ENCODE results near the gene IQSEC3.
A peak's percentile ranks its signal among the peaks of the same experiment; 100 is the strongest.

IQSEC3 gene

GRCh38 chr12:218221-218620 is 151.7 kb downstream of the IQSEC3 start:
- Histone ChIP-seq H3K23ac (ENCODE audit: low read depth, low read length, poor library complexity) (no peak overlapping the region), H3K27me3 (ENCODE audit: control insufficient read depth in 3 of 3, insufficient read depth in 3 of 3, low read depth in 1 of 3, low read length in 3 of 3) (peaks cover 0 to 45% (median 0%) of the 10 kb centered on the region in 3 experiments), H3K18ac (ENCODE audit: low read length) (peak overlapping the region; percentile 33), H3K27ac (replicated peaks; ENCODE audit: low read length) (no peak overlapping the region), H3K4me3 (ENCODE audit: low read length in 2 of 2) (no peak overlapping the region), H3K4ac (ENCODE audit: low read length) (no peak overlapping the region), H4K91ac (ENCODE audit: low read depth, low read length, poor library complexity) (no peak overlapping the region), H3K9me3 (replicated peaks in 1 of 2; ENCODE audit: control insufficient read depth in 2 of 2, insufficient read depth in 1 of 2, low read depth in 1 of 2, low read length in 2 of 2) (peaks cover 0 to 1% of the 10 kb centered on the region in 2 donors), H4K8ac (ENCODE audit: low read depth, low read length) (no peak overlapping the region), H2AK5ac (ENCODE audit: low read depth, low read length) (no peak overlapping the region), H3K36me3 (replicated peaks in 1 of 2; ENCODE audit: control insufficient read depth in 2 of 2, insufficient read depth in 2 of 2, low read length in 2 of 2) (no peaks in the 10 kb centered on the region), H3K79me1 (ENCODE audit: low read depth, low read length) (no peaks in the 10 kb centered on the region), H2AFZ (ENCODE audit: low read length) (no peak overlapping the region), H3K9ac (ENCODE audit: low read depth, low read length, poor library complexity) (peak overlapping the region; percentile 71), H2BK120ac (ENCODE audit: low read depth, low read length) (no peak overlapping the region), H3K4me2 (ENCODE audit: insufficient read depth, low read length, poor library complexity, severe bottlenecking) (no peak overlapping the region), H3K14ac (ENCODE audit: low read length) (no peak overlapping the region), H3K4me1 (ENCODE audit: control insufficient read depth in 2 of 2, insufficient read depth in 1 of 2, low read depth in 1 of 2, low read length in 2 of 2) (peaks cover 6 to 23% of the 10 kb centered on the region in 2 donors), H2BK15ac (ENCODE audit: low read length) (peak overlapping the region; percentile 43), H2BK12ac (ENCODE audit: low read length) (no peak overlapping the region), H2BK5ac (ENCODE audit: low read length) (no peak overlapping the region)
- no CpG with 5 or more reads among the region's 5 CpGs for WGBS, 2 donors (ENCODE audit: extremely low coverage in 2 of 2, insufficient read length in 2 of 2, insufficient replicate concordance in 1 of 2)
- DNase-seq (ENCODE audit: low spot score) = no peak

- peaks cover 0 to 1% of the 10 kb centered on the region in 2 donors for H3K9me3 ChIP-seq (replicated peaks in 1 of 2; ENCODE audit: control insufficient read depth in 2 of 2, insufficient read depth in 1 of 2, low read depth in 1 of 2, low read length in 2 of 2)
- H4K8ac ChIP-seq (ENCODE audit: low read depth, low read length) = no peak overlapping the region
- no CpG with 5 or more reads among the region's 30 CpGs for WGBS, 2 donors (ENCODE audit: extremely low coverage in 2 of 2, insufficient read length in 2 of 2, insufficient replicate concordance in 1 of 2)
- H3K27ac ChIP-seq (replicated peaks; ENCODE audit: low read length) = no peak overlapping the region
- H2BK5ac ChIP-seq (ENCODE audit: low read length) = no peak overlapping the region
- DNase-seq (ENCODE audit: low spot score) = no peak
- no peak overlapping the region for H4K91ac ChIP-seq (ENCODE audit: low read depth, low read length, poor library complexity)
- peak overlapping the region; percentile 2 for H2BK15ac ChIP-seq (ENCODE audit: low read length)
- H2AK5ac ChIP-seq (ENCODE audit: low read depth, low read length) = peak overlapping the region; percentile 19
- H3K4me3 ChIP-seq (ENCODE audit: low read length in 2 of 2) = no peak overlapping the region
- H2AFZ ChIP-seq (ENCODE audit: low read length) = no peak overlapping the region
- H3K18ac ChIP-seq (ENCODE audit: low read length) = peak overlapping the region; percentile 24
- no peak overlapping the region for H3K14ac ChIP-seq (ENCODE audit: low read length)
- peaks cover 0 to 16% of the 10 kb centered on the region in 2 donors for H3K4me1 ChIP-seq (ENCODE audit: control insufficient read depth in 2 of 2, insufficient read depth in 1 of 2, low read depth in 1 of 2, low read length in 2 of 2)
- no peak overlapping the region for H2BK120ac ChIP-seq (ENCODE audit: low read depth, low read length)
- no peak overlapping the region for H3K23ac ChIP-seq (ENCODE audit: low read depth, low read length, poor library complexity)
- H2BK12ac ChIP-seq (ENCODE audit: low read length) = no peak overlapping the region
- H3K4ac ChIP-seq (ENCODE audit: low read length) = no peak overlapping the region
- no peak overlapping the region for H3K4me2 ChIP-seq (ENCODE audit: insufficient read depth, low read length, poor library complexity, severe bottlenecking)
- peaks cover 0 to 42% (median 0%) of the 10 kb centered on the region in 3 experiments for H3K27me3 ChIP-seq (ENCODE audit: control insufficient read depth in 3 of 3, insufficient read depth in 3 of 3, low read depth in 1 of 3, low read length in 3 of 3)
- no peaks in the 10 kb centered on the region for H3K79me1 ChIP-seq (ENCODE audit: low read depth, low read length)
- H3K36me3 ChIP-seq (replicated peaks in 1 of 2; ENCODE audit: control insufficient read depth in 2 of 2, insufficient read depth in 2 of 2, low read length in 2 of 2) = no peaks in the 10 kb centered on the region
- H3K9ac ChIP-seq (ENCODE audit: low read depth, low read length, poor library complexity) = no peak overlapping the region
Measured at GRCh38 chr12:218728-219590, 152.4 kb downstream of the IQSEC3 start.

GRCh38 chr12:219891-220352 is 153.4 kb downstream of the IQSEC3 start:
- Histone ChIP-seq H4K91ac (ENCODE audit: low read depth, low read length, poor library complexity) (no peak overlapping the region), H3K79me1 (ENCODE audit: low read depth, low read length) (no peaks in the 10 kb centered on the region), H3K36me3 (replicated peaks in 1 of 2; ENCODE audit: control insufficient read depth in 2 of 2, insufficient read depth in 2 of 2, low read length in 2 of 2) (no peaks in the 10 kb centered on the region), H3K9ac (ENCODE audit: low read depth, low read length, poor library complexity) (no peak overlapping the region), H2BK5ac (ENCODE audit: low read length) (no peak overlapping the region), H3K4ac (ENCODE audit: low read length) (no peak overlapping the region), H3K27ac (replicated peaks; ENCODE audit: low read length) (no peak overlapping the region), H4K8ac (ENCODE audit: low read depth, low read length) (peak overlapping the region; percentile 30), H3K9me3 (replicated peaks in 1 of 2; ENCODE audit: control insufficient read depth in 2 of 2, insufficient read depth in 1 of 2, low read depth in 1 of 2, low read length in 2 of 2) (peaks cover 0 to 1% of the 10 kb centered on the region in 2 donors), H3K14ac (ENCODE audit: low read length) (no peak overlapping the region), H3K4me2 (ENCODE audit: insufficient read depth, low read length, poor library complexity, severe bottlenecking) (peak overlapping the region; percentile 24), H2BK15ac (ENCODE audit: low read length) (no peak overlapping the region), H2BK120ac (ENCODE audit: low read depth, low read length) (no peak overlapping the region), H3K4me1 (ENCODE audit: control insufficient read depth in 2 of 2, insufficient read depth in 1 of 2, low read depth in 1 of 2, low read length in 2 of 2) (peaks cover 0 to 10% of the 10 kb centered on the region in 2 donors), H3K23ac (ENCODE audit: low read depth, low read length, poor library complexity) (no peak overlapping the region), H3K27me3 (ENCODE audit: control insufficient read depth in 3 of 3, insufficient read depth in 3 of 3, low read depth in 1 of 3, low read length in 3 of 3) (peaks cover 0 to 43% (median 0%) of the 10 kb centered on the region in 3 experiments), H3K18ac (ENCODE audit: low read length) (peak overlapping the region; percentile 12), H2AFZ (ENCODE audit: low read length) (no peak overlapping the region), H2BK12ac (ENCODE audit: low read length) (no peak overlapping the region), H3K4me3 (ENCODE audit: low read length in 2 of 2) (no peak overlapping the region), H2AK5ac (ENCODE audit: low read depth, low read length) (peak overlapping the region; percentile 13)
- WGBS, 2 donors (ENCODE audit: extremely low coverage in 2 of 2, insufficient read length in 2 of 2, insufficient replicate concordance in 1 of 2) = no CpG with 5 or more reads among the region's 17 CpGs
- DNase-seq (ENCODE audit: low spot score) = peak; percentile 67

GRCh38 chr12:220491-220890 is 153.9 kb downstream of the IQSEC3 start:
- Histone ChIP-seq H3K9me3 (replicated peaks in 1 of 2; ENCODE audit: control insufficient read depth in 2 of 2, insufficient read depth in 1 of 2, low read depth in 1 of 2, low read length in 2 of 2) (peaks cover 0 to 1% of the 10 kb centered on the region in 2 donors), H3K9ac (ENCODE audit: low read depth, low read length, poor library complexity) (peak overlapping the region; percentile 65), H2BK5ac (ENCODE audit: low read length) (no peak overlapping the region), H3K14ac (ENCODE audit: low read length) (no peak overlapping the region), H3K27me3 (ENCODE audit: control insufficient read depth in 3 of 3, insufficient read depth in 3 of 3, low read depth in 1 of 3, low read length in 3 of 3) (peaks cover 0 to 39% (median 0%) of the 10 kb centered on the region in 3 experiments), H3K4me1 (ENCODE audit: control insufficient read depth in 2 of 2, insufficient read depth in 1 of 2, low read depth in 1 of 2, low read length in 2 of 2) (peaks cover 0 to 10% of the 10 kb centered on the region in 2 donors), H2AK5ac (ENCODE audit: low read depth, low read length) (peak overlapping the region; percentile 13), H3K4me2 (ENCODE audit: insufficient read depth, low read length, poor library complexity, severe bottlenecking) (no peak overlapping the region), H2BK15ac (ENCODE audit: low read length) (peak overlapping the region; percentile 70), H3K4me3 (ENCODE audit: low read length in 2 of 2) (no peak overlapping the region), H4K8ac (ENCODE audit: low read depth, low read length) (no peak overlapping the region), H3K18ac (ENCODE audit: low read length) (peak overlapping the region; percentile 82), H2AFZ (ENCODE audit: low read length) (no peak overlapping the region), H3K36me3 (replicated peaks in 1 of 2; ENCODE audit: control insufficient read depth in 2 of 2, insufficient read depth in 2 of 2, low read length in 2 of 2) (no peaks in the 10 kb centered on the region), H3K79me1 (ENCODE audit: low read depth, low read length) (no peaks in the 10 kb centered on the region), H2BK120ac (ENCODE audit: low read depth, low read length) (no peak overlapping the region), H3K23ac (ENCODE audit: low read depth, low read length, poor library complexity) (no peak overlapping the region), H2BK12ac (ENCODE audit: low read length) (peak overlapping the region; percentile 86), H3K27ac (replicated peaks; ENCODE audit: low read length) (no peak overlapping the region), H3K4ac (ENCODE audit: low read length) (no peak overlapping the region), H4K91ac (ENCODE audit: low read depth, low read length, poor library complexity) (peak overlapping the region; percentile 82)
- no CpG with 5 or more reads among the region's 6 CpGs for WGBS, 2 donors (ENCODE audit: extremely low coverage in 2 of 2, insufficient read length in 2 of 2, insufficient replicate concordance in 1 of 2)
- DNase-seq (ENCODE audit: low spot score) = no peak

Data from neuronal stem cell (in vitro differentiated cells).